Measurements from ENCODE around the gene LMNA. TPM values are rescaled to one million over a fixed set of nuclear protein-coding genes. Genes with fewer than 3 reads are reported as not detected.

Gene LMNA
- total RNA-seq, 4 donors from 2014 or later = 143 to 244 (median 220) TPM

- H3K4me1 ChIP-seq = peaks cover 0 to 4% of the 10 kb centered on the region in 2 donors
- H3K36me3 ChIP-seq = no peaks in the 10 kb centered on the region
- H3K27ac ChIP-seq = no peak overlapping the region
- intact Hi-C loops (cut with DNase I; ENCODE audit: low total_unique reads) = no loop called here
- H3K27me3 ChIP-seq = peaks cover 8 to 21% (median 17%) of the 10 kb centered on the region in 3 donors
- no peak overlapping the region for H3K4me3 ChIP-seq
- ATAC-seq = no peak
- in situ Hi-C loops (cut with MboI; ENCODE audit: low sequenced_read_pairs in 4 of 4) = no loop called here
- no peak for TF ChIP-seq CTCF (IDR thresholded peaks at IDR 0.05 in 4 of 5, conservative IDR thresholded peaks at IDR 0.05 in 1 of 5)
- TF ChIP-seq POLR2A (IDR thresholded peaks at IDR 0.05) = no peak
- DNase-seq = no peak
- H3K9me3 ChIP-seq = no peaks in the 10 kb centered on the region
Measured at GRCh38 chr1:156152628-156153027, 38.1 kb downstream of the LMNA start.

- intact Hi-C loops (cut with DNase I; ENCODE audit: low total_unique reads) (no loop called here), in situ Hi-C loops (cut with MboI; ENCODE audit: low sequenced_read_pairs in 4 of 4) (no loop called here)
- H3K27me3 ChIP-seq = peaks cover 8 to 21% (median 14%) of the 10 kb centered on the region in 3 donors
- ATAC-seq = no peak
- no peaks in the 10 kb centered on the region for H3K9me3 ChIP-seq
- H3K4me1 ChIP-seq = peaks cover 0 to 4% of the 10 kb centered on the region in 2 donors
- H3K36me3 ChIP-seq = no peaks in the 10 kb centered on the region
- H3K27ac ChIP-seq = no peak within 1 kb of the TSS
- no peak for DNase-seq
- TF ChIP-seq CTCF (IDR thresholded peaks at IDR 0.05 in 4 of 5, conservative IDR thresholded peaks at IDR 0.05 in 1 of 5) = no peak
- no peak for TF ChIP-seq POLR2A (IDR thresholded peaks at IDR 0.05)
- H3K4me3 ChIP-seq = no peak within 1 kb of the TSS
Measured at GRCh38 chr1:156153362-156153761, 38.9 kb downstream of the LMNA start, which contains the start of gene SEMA4A. Gene SEMA4A, plus strand, starts transcription at chr1:156153585. Its CDS starts 994 bp downstream, at chr1:156154579.

- peaks cover 6 to 14% (median 8%) of the 10 kb centered on the region in 3 donors for H3K27me3 ChIP-seq
- no peaks in the 10 kb centered on the region for H3K9me3 ChIP-seq
- in situ Hi-C loops (cut with MboI; ENCODE audit: low sequenced_read_pairs in 4 of 4) (no loop called here), intact Hi-C loops (cut with DNase I; ENCODE audit: low total_unique reads) (no loop called here)
- no peak overlapping the region for H3K27ac ChIP-seq
- peaks cover 0 to 4% of the 10 kb centered on the region in 2 donors for H3K4me1 ChIP-seq
- peak in 1 of 2 donors; percentile 28 for ATAC-seq
- H3K36me3 ChIP-seq = no peaks in the 10 kb centered on the region
- TF ChIP-seq POLR2A (IDR thresholded peaks at IDR 0.05) = no peak
- TF ChIP-seq CTCF (IDR thresholded peaks at IDR 0.05 in 4 of 5, conservative IDR thresholded peaks at IDR 0.05 in 1 of 5) = no peak
- H3K4me3 ChIP-seq = no peak overlapping the region
- DNase-seq = no peak
Measured at GRCh38 chr1:156154317-156154749, 39.8 kb downstream of the LMNA start.

GRCh38 chr1:156155756-156156510, 41.4 kb downstream of the LMNA start:
- H3K9me3 ChIP-seq = no peaks in the 10 kb centered on the region
- intact Hi-C loops (cut with DNase I; ENCODE audit: low total_unique reads) = no loop called here
- no peaks in the 10 kb centered on the region for H3K27me3 ChIP-seq
- H3K4me1 ChIP-seq = peaks cover 10 to 14% of the 10 kb centered on the region in 2 donors
- no peak overlapping the region for H3K27ac ChIP-seq
- TF ChIP-seq POLR2A (IDR thresholded peaks at IDR 0.05) = no peak
- no peak for TF ChIP-seq CTCF (IDR thresholded peaks at IDR 0.05 in 4 of 5, conservative IDR thresholded peaks at IDR 0.05 in 1 of 5)
- in situ Hi-C loops (cut with MboI; ENCODE audit: low sequenced_read_pairs in 4 of 4) = no loop called here
- DNase-seq = no peak
- no peak overlapping the region for H3K4me3 ChIP-seq
- ATAC-seq = no peak
- no peaks in the 10 kb centered on the region for H3K36me3 ChIP-seq

Data from gastrocnemius medialis (tissue), 4 donors.